ENCODE data around the gene HPS4. TPM values are rescaled to one million over a fixed set of nuclear protein-coding genes. Genes with fewer than 3 reads are reported as not detected.

Gene HPS4
- total RNA-seq, 4 donors from 2014 or later: 7.0 to 13.9 (median 10.5) TPM

DNA sequence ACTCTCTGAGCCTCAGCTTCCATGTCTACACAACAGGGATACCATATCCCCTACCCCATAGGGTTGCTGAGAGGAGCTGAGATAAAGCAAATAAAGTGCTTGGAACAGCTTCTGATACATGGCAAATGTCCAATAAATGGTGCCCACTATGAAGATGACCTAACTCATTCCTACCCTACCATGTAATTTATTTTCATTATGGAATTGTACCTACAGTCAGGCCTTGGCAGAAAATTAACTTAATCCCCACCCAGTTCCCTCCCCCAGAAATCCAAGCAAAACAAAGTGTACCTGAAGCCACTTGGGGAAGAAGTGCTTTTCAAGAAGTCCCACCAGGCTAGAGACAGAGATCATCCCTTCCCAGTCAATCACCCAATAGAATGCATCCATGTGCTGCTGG is 10.9 kb upstream of the HPS4 start:
- Histone ChIP-seq H3K9me3 (no peaks in the 10 kb centered on the region), H3K27me3 (no peaks in the 10 kb centered on the region), H3K4me1 (peaks cover under 1 to 3% of the 10 kb centered on the region in 2 donors), H3K4me3 (no peak overlapping the region), H3K36me3 (peaks cover 3 to 91% of the 10 kb centered on the region in 2 donors), H3K27ac (peak overlapping the region in 3 of 4 donors; percentile 2 to 19 (median 3))
- in situ Hi-C loops (cut with MboI; ENCODE audit: low sequenced_read_pairs in 4 of 4) (loop anchor here in 1 of 4 donors (10.0 kb wide), 1 partner anchor 90 kb away; no protein-coding TSS in a partner anchor), intact Hi-C loops (cut with DNase I; ENCODE audit: low total_unique reads) (no loop called here)
- TF ChIP-seq POLR2A (IDR thresholded peaks at IDR 0.05): no peak
- TF ChIP-seq, protein P1, sequence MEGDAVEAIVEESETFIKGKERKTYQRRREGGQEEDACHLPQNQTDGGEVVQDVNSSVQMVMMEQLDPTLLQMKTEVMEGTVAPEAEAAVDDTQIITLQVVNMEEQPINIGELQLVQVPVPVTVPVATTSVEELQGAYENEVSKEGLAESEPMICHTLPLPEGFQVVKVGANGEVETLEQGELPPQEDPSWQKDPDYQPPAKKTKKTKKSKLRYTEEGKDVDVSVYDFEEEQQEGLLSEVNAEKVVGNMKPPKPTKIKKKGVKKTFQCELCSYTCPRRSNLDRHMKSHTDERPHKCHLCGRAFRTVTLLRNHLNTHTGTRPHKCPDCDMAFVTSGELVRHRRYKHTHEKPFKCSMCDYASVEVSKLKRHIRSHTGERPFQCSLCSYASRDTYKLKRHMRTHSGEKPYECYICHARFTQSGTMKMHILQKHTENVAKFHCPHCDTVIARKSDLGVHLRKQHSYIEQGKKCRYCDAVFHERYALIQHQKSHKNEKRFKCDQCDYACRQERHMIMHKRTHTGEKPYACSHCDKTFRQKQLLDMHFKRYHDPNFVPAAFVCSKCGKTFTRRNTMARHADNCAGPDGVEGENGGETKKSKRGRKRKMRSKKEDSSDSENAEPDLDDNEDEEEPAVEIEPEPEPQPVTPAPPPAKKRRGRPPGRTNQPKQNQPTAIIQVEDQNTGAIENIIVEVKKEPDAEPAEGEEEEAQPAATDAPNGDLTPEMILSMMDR (IDR thresholded peaks at IDR 0.05 in 4 of 5, conservative IDR thresholded peaks at IDR 0.05 in 1 of 5): no peak
- DNase-seq (no peak), ATAC-seq (no peak)

GRCh38 chr22:26492220-26492619 is 8.6 kb upstream of the HPS4 start:
- H3K27ac ChIP-seq: no peak overlapping the region
- H3K27me3 ChIP-seq: no peaks in the 10 kb centered on the region
- H3K4me1 ChIP-seq: no peaks in the 10 kb centered on the region
- H3K4me3 ChIP-seq: no peak overlapping the region
- DNase-seq: no peak
- in situ Hi-C loops (cut with MboI; ENCODE audit: low sequenced_read_pairs in 4 of 4) (loop anchor here in 1 of 4 donors (10.0 kb wide), 1 partner anchor 93 kb away; no protein-coding TSS in a partner anchor), intact Hi-C loops (cut with DNase I; ENCODE audit: low total_unique reads) (no loop called here)
- no peaks in the 10 kb centered on the region for H3K9me3 ChIP-seq
- H3K36me3 ChIP-seq: peaks cover 3 to 97% of the 10 kb centered on the region in 2 donors
- ATAC-seq: no peak
- TF ChIP-seq POLR2A (IDR thresholded peaks at IDR 0.05): no peak
- TF ChIP-seq, protein P1 (IDR thresholded peaks at IDR 0.05 in 4 of 5, conservative IDR thresholded peaks at IDR 0.05 in 1 of 5): no peak

DNA sequence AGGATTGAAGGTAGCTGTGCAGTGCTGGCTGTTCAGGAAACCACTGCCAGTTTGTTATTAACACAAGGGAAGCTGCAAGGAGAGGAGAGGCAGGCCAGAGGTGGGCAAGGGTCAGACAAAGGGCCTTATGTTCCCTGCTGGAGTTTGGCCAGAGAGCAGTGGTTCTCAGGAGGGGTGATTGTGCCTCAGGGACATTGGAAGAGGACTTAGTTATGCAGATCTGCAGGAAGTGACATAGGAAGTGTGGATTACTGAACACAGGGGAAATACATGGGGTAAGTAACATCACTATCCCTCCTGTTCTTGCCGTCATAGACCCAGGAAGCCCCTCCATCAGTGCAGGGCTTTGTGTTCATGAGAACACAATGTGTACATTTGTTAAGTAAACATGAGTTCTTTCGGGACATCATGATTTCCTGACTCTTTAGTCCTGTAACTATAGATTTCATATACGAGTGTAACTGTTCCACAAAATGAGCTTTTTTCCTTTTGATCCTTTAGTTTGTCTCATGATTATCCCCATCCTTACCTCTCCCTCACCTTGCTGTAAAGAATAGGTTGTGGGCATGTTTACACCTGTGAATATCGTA is 6.0 kb upstream of the HPS4 start:
- ATAC-seq (no peak), DNase-seq (no peak)
- no peaks in the 10 kb centered on the region for H3K27me3 ChIP-seq
- intact Hi-C loops (cut with DNase I; ENCODE audit: low total_unique reads): no loop called here
- no peaks in the 10 kb centered on the region for H3K9me3 ChIP-seq
- H3K27ac ChIP-seq: peak overlapping the region in 1 of 4 donors; percentile 1
- in situ Hi-C loops (cut with MboI; ENCODE audit: low sequenced_read_pairs in 4 of 4): loop anchor here in 3 of 4 donors (10.0 kb wide), 1 partner anchor 95 kb away; no protein-coding TSS in a partner anchor
- H3K4me3 ChIP-seq: no peak overlapping the region
- TF ChIP-seq, protein P1 (IDR thresholded peaks at IDR 0.05 in 4 of 5, conservative IDR thresholded peaks at IDR 0.05 in 1 of 5): no peak
- TF ChIP-seq POLR2A (IDR thresholded peaks at IDR 0.05): no peak
- H3K4me1 ChIP-seq: peaks cover 13 to 14% of the 10 kb centered on the region in 2 donors
- H3K36me3 ChIP-seq: peaks cover 3 to 71% of the 10 kb centered on the region in 2 donors

DNA sequence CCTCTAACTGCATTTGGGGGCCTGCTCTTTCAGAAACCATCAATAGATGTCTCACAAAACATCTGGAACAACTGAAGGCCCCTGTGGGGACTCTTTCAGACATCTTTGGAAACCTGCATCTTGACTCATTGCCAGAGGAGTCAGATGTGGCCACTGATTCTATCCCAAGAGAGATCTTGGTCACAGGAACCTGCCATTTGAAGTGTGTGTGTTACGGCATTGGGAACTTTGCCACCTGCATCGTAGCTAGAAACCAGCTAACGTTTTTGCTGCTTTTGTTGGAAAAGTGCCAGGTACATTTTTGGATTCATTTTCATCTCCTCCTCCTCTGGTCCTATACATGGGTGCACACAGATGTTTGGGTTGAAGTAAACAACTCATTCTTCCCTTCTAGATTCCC is 4.4 kb upstream of the HPS4 start:
- in situ Hi-C loops (cut with MboI; ENCODE audit: low sequenced_read_pairs in 4 of 4): loop anchor here in 2 of 4 donors (10.0 kb wide), 1 partner anchor 97 kb away; no protein-coding TSS in a partner anchor

More for the DNA sequence above, 4.4 kb upstream of the HPS4 start:
- Histone ChIP-seq H3K4me3 (no peak overlapping the region), H3K4me1 (peaks cover 20% of the 10 kb centered on the region in 2 donors), H3K27ac (peak overlapping the region in 1 of 4 donors; percentile 34), H3K36me3 (peaks cover 3 to 55% of the 10 kb centered on the region in 2 donors), H3K9me3 (no peaks in the 10 kb centered on the region), H3K27me3 (no peaks in the 10 kb centered on the region)
- TF ChIP-seq, protein P1 (IDR thresholded peaks at IDR 0.05 in 4 of 5, conservative IDR thresholded peaks at IDR 0.05 in 1 of 5): no peak
- TF ChIP-seq POLR2A (IDR thresholded peaks at IDR 0.05): no peak
- DNase-seq: no peak
- intact Hi-C loops (cut with DNase I; ENCODE audit: low total_unique reads): no loop called here
- ATAC-seq: no peak
